Mesendoderm (in vitro differentiated cells): ENCODE data around the gene ADGRF3.

Experiments
- DNase-seq: peaks from one replicate; pipeline ENCODE4 v3.0.0; 2013
- H2AK5ac ChIP-seq: 2 replicates; pipeline ENCODE4 v1.6.1; 2013; ENCODE audit warnings: low read length, inconsistent platforms
- H2BK120ac ChIP-seq: 2 replicates; pipeline ENCODE4 v1.6.1; 2013; ENCODE audit warnings: low read depth, mild to moderate bottlenecking, low read length, moderate library complexity, mixed read lengths
- H2BK15ac ChIP-seq: replicated peaks from 2 replicates; pipeline ENCODE4 v1.6.1; 2013; ENCODE audit warnings: low read depth, mild to moderate bottlenecking, moderate library complexity
- H2BK5ac ChIP-seq: 2 replicates; pipeline ENCODE4 v1.6.1; 2013; ENCODE audit warnings: low read length, inconsistent platforms
- H3K18ac ChIP-seq: 2 replicates; pipeline ENCODE4 v1.6.1; 2013; ENCODE audit warnings: mild to moderate bottlenecking, low read length, mixed read lengths
- H3K23ac ChIP-seq: one replicate; pipeline ENCODE4 v1.6.1; 2013; ENCODE audit warnings: low read length
- H3K27ac ChIP-seq: 2 replicates; pipeline ENCODE4 v1.5.1; 2013; ENCODE audit warnings: low read depth, mild to moderate bottlenecking, inconsistent platforms, low read length, moderate library complexity
- H3K27me3 ChIP-seq: 2 replicates; pipeline ENCODE4 v1.6.1; 2013; ENCODE audit warnings: low read length, control low read depth, mild to moderate bottlenecking, inconsistent platforms; ENCODE audit not compliant: insufficient read depth, poor library complexity
- H3K36me3 ChIP-seq: 2 replicates; pipeline ENCODE4 v1.6.1; 2013; ENCODE audit warnings: low read length, inconsistent platforms; ENCODE audit not compliant: control insufficient read depth, insufficient read depth
- H3K4ac ChIP-seq: one replicate; pipeline ENCODE4 v1.6.1; 2013; ENCODE audit warnings: low read depth, mild to moderate bottlenecking, low read length, moderate library complexity
- H3K4me1 ChIP-seq: 2 replicates; pipeline ENCODE4 v1.6.1; 2013; ENCODE audit warnings: low read depth, low read length, inconsistent platforms; ENCODE audit not compliant: control insufficient read depth
- H3K4me2 ChIP-seq: 2 replicates; pipeline ENCODE4 v1.6.1; 2013; ENCODE audit warnings: low read length
- H3K4me3 ChIP-seq: 2 replicates; pipeline ENCODE4 v1.5.1; 2013; ENCODE audit warnings: mild to moderate bottlenecking, low read length
- H3K56ac ChIP-seq: one replicate; pipeline ENCODE4 v1.6.1; 2013; ENCODE audit warnings: low read length
- H3K79me1 ChIP-seq: 2 replicates; pipeline ENCODE4 v1.6.1; 2013; ENCODE audit warnings: low read length, inconsistent platforms
- H3K79me2 ChIP-seq: 2 replicates; pipeline ENCODE4 v1.6.1; 2013; ENCODE audit warnings: mild to moderate bottlenecking, low read length; ENCODE audit not compliant: control insufficient read depth, insufficient read depth
- H3K9ac ChIP-seq: 2 replicates; pipeline ENCODE4 v1.6.1; 2013; ENCODE audit warnings: low read length, inconsistent platforms
- H4K5ac ChIP-seq: one replicate; pipeline ENCODE4 v1.6.1; 2013; ENCODE audit warnings: low read length
- H4K8ac ChIP-seq: one replicate; pipeline ENCODE4 v1.6.1; 2013; ENCODE audit warnings: low read depth, mild to moderate bottlenecking, control low read depth, low read length, moderate library complexity
- whole genome bisulfite sequencing: extraction: QIAGEN DNeasy Blood & Tissue Kit; methylation state at CpG from one replicate; pipeline ENCODE4 v1.1.7; 2013; ENCODE audit warnings: low lambda C conversion rate, missing lambda C conversion rate; ENCODE audit not compliant: insufficient coverage; ENCODE audit errors: extremely low coverage; 5-methylcytosine and 5-hydroxymethylcytosine counted together

Gene ADGRF3

DNA sequence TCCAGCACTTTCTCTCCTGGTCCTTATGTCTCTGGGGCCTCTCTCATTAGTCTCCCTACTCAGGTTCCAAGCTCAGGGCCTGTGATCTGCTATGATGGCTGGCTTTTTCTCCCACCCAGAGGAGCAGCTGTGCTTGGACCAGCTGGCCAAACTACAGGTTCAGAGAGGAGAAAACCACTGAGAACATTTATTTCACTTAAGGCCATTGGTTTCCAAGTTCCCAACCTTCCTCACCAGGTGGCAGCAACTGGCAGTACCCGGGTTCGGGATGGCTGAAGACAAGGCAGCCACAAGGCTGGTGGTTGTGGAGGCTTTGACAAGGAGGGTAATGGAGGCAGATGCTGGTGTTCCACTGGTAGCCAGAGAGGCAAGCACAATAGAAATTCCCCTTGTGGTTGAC, 30.5 kb downstream of the ADGRF3 start:
- Histone ChIP-seq H3K4me2 (no peak overlapping the region), H3K23ac (no peak overlapping the region), H2AK5ac (no peak overlapping the region), H4K8ac (no peak overlapping the region), H3K18ac (no peak overlapping the region), H3K79me1 (no peaks in the 10 kb centered on the region), H3K79me2 (no peaks in the 10 kb centered on the region), H3K56ac (no peak overlapping the region), H3K9ac (no peak overlapping the region), H3K27ac (no peak overlapping the region), H3K4me3 (no peak overlapping the region), H3K36me3 (no peaks in the 10 kb centered on the region), H3K4me1 (no peaks in the 10 kb centered on the region), H4K5ac (no peak overlapping the region), H3K4ac (no peak overlapping the region), H2BK15ac (no peak overlapping the region), H3K27me3 (no peaks in the 10 kb centered on the region), H2BK5ac (no peak overlapping the region), H2BK120ac (no peak overlapping the region)
- no CpG with 5 or more reads among the region's 2 CpGs for WGBS
- DNase-seq, result peak; percentile 39

DNA sequence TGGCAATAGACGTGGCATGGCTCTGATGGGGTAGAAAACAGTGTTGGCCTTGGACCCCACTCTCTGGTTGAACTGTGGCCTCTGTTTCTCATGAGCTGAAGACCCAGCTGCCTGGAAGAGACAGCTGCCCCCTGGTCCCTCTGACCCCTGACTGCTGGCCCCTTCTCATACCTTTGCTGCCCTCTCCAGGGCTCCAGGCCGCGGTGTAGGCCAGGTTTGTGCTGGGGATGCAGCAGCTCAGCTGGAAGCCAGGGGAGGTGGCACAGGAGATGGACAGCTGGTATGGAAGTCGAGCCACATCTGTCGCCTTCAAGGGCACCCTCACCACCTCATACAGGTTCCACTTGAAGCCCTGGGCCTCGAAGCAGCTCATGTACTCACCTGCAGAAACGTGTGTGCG, 32.3 kb downstream of the ADGRF3 start:
- WGBS, result no CpG with 5 or more reads among the region's 8 CpGs
- Histone ChIP-seq H3K18ac (no peak overlapping the region), H3K4me3 (no peak overlapping the region), H3K79me2 (no peaks in the 10 kb centered on the region), H3K27me3 (no peaks in the 10 kb centered on the region), H3K23ac (no peak overlapping the region), H3K9ac (no peak overlapping the region), H2AK5ac (no peak overlapping the region), H3K4me2 (no peak overlapping the region), H2BK5ac (no peak overlapping the region), H3K27ac (no peak overlapping the region), H3K56ac (no peak overlapping the region), H2BK120ac (no peak overlapping the region), H4K5ac (no peak overlapping the region), H3K4me1 (no peaks in the 10 kb centered on the region), H4K8ac (no peak overlapping the region), H2BK15ac (no peak overlapping the region), H3K36me3 (no peaks in the 10 kb centered on the region), H3K79me1 (no peaks in the 10 kb centered on the region), H3K4ac (no peak overlapping the region)
- peak; percentile 47 for DNase-seq

DNA sequence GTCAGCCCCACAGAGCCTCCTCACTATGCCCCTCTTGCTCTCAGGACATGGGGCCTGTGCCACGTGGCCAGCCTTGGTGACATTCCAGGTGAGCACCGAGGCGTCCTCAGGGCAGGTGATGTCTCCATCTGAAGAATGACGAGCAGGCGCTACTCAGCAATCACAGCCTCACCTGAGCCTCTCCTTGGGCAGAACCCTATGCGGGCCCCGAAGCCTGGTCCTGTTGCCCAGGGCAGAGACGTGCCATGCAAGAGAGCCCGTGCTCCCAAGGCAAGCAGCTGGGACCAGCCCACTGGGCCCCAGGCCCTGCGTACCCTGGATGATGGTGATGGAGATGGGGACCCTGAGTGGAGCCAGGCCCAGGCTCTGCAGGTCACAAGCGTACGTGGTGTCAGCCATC, 33.1 kb downstream of the ADGRF3 start:
- H3K79me2 ChIP-seq, result no peaks in the 10 kb centered on the region
- H3K4me1 ChIP-seq, result no peaks in the 10 kb centered on the region
- no peaks in the 10 kb centered on the region for H3K36me3 ChIP-seq
- H2BK120ac ChIP-seq, result no peak overlapping the region
- H3K27me3 ChIP-seq, result no peaks in the 10 kb centered on the region
- no peak overlapping the region for H3K4me2 ChIP-seq
- H3K18ac ChIP-seq, result no peak overlapping the region
- H3K4ac ChIP-seq, result no peak overlapping the region
- no peak for DNase-seq
- H3K9ac ChIP-seq, result no peak overlapping the region
- no peak overlapping the region for H2BK5ac ChIP-seq
- no peak overlapping the region for H3K56ac ChIP-seq
- no peaks in the 10 kb centered on the region for H3K79me1 ChIP-seq
- H2AK5ac ChIP-seq, result no peak overlapping the region
- no peak overlapping the region for H4K8ac ChIP-seq
- H3K27ac ChIP-seq, result no peak overlapping the region
- no peak overlapping the region for H3K23ac ChIP-seq
- no peak overlapping the region for H3K4me3 ChIP-seq
- no peak overlapping the region for H2BK15ac ChIP-seq
- no CpG with 5 or more reads among the region's 12 CpGs for WGBS
- no peak overlapping the region for H4K5ac ChIP-seq

DNA sequence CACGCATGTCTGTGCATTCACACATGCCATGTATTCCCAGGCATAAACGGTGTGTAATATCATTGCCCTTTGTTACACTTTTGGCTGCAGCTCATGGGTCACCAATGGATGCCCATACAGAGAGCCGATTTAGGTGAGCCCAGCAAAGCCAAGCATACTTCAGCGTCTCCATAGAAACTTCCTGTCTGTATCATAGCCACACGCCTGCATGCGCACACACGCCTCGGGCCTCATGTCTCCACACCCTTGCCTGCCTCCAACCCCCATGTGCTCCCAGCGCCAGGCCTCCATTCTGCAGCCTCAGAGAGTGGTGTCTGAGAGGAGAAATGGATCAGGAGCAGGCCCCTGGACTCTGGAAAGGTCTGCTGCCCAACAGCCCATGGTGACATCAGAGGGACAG, 34.1 kb downstream of the ADGRF3 start:
- Histone ChIP-seq H3K4me3 (no peak overlapping the region), H3K79me1 (no peaks in the 10 kb centered on the region), H3K27me3 (no peaks in the 10 kb centered on the region), H3K36me3 (no peaks in the 10 kb centered on the region), H4K5ac (no peak overlapping the region), H3K18ac (no peak overlapping the region), H2BK5ac (no peak overlapping the region), H3K56ac (no peak overlapping the region), H2AK5ac (no peak overlapping the region), H3K23ac (no peak overlapping the region), H3K79me2 (no peaks in the 10 kb centered on the region), H3K27ac (no peak overlapping the region), H4K8ac (no peak overlapping the region), H2BK120ac (no peak overlapping the region), H3K4me2 (no peak overlapping the region), H3K9ac (no peak overlapping the region), H3K4me1 (no peaks in the 10 kb centered on the region), H2BK15ac (no peak overlapping the region), H3K4ac (no peak overlapping the region)
- no CpG with 5 or more reads among the region's 9 CpGs for WGBS
- DNase-seq, result no peak

DNA sequence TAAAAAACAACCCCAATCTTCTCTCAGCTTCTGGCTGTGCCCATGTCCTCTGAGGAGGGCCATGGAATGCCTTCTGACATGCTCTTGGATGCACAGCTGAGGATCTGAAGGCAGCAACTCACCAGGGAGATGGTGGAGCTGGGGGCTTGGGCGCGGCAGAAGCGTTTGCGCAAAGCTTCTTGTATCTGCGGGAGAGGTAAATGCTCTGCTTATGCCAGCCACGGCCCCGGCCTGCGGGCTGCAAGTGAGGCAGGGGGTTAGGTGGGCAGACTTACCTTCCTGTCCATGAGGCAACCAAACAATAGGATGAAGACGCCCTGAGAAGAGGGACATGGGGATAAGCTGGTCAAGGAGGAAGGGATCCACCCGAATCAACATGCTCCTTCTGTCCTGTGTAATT, 36.7 kb downstream of the ADGRF3 start:
- Histone ChIP-seq H3K9ac (no peak overlapping the region), H3K4me1 (no peaks in the 10 kb centered on the region), H2AK5ac (no peak overlapping the region), H3K23ac (no peak overlapping the region), H3K36me3 (no peaks in the 10 kb centered on the region), H3K79me1 (no peaks in the 10 kb centered on the region), H3K4me2 (no peak overlapping the region), H2BK5ac (no peak overlapping the region), H3K79me2 (no peaks in the 10 kb centered on the region), H3K18ac (no peak overlapping the region), H3K4me3 (no peak overlapping the region), H4K5ac (no peak overlapping the region), H2BK15ac (no peak overlapping the region), H2BK120ac (no peak overlapping the region), H4K8ac (no peak overlapping the region), H3K27me3 (no peaks in the 10 kb centered on the region), H3K56ac (no peak overlapping the region), H3K4ac (no peak overlapping the region), H3K27ac (no peak overlapping the region)
- no CpG with 5 or more reads among the region's 10 CpGs for WGBS
- DNase-seq, result no peak

DNA sequence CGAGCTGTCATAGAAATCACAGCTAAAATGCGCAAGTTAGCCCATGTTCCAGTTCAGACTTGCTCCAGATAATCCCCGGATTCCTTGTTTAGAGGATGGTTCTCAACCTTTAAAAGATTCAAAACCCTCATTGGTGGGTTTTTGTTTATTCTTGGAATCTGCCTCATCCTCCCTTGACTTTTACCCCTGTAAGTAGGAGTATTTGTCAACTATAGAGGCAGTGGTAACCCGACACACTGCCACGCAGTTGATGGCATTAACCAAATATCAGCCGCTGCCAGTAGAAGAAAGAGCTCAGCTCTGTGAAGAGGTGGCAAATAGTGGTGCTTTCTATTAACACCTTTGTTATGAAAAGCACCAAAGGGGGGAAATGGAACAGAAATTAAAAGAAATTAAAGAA, 41.0 kb downstream of the ADGRF3 start:
- H3K36me3 ChIP-seq, result no peaks in the 10 kb centered on the region
- H3K4me2 ChIP-seq, result no peak overlapping the region
- H3K4ac ChIP-seq, result no peak overlapping the region
- H3K4me1 ChIP-seq, result no peaks in the 10 kb centered on the region
- no peak for DNase-seq
- no peaks in the 10 kb centered on the region for H3K79me2 ChIP-seq
- H3K18ac ChIP-seq, result no peak overlapping the region
- H3K27me3 ChIP-seq, result no peaks in the 10 kb centered on the region
- H4K8ac ChIP-seq, result no peak overlapping the region
- H2AK5ac ChIP-seq, result no peak overlapping the region
- no peak overlapping the region for H4K5ac ChIP-seq
- no peak overlapping the region for H2BK15ac ChIP-seq
- H3K27ac ChIP-seq, result no peak overlapping the region
- no peak overlapping the region for H3K4me3 ChIP-seq
- no peak overlapping the region for H2BK120ac ChIP-seq
- H3K9ac ChIP-seq, result no peak overlapping the region
- H3K79me1 ChIP-seq, result no peaks in the 10 kb centered on the region
- WGBS, result no CpG with 5 or more reads among the region's 6 CpGs
- H3K56ac ChIP-seq, result no peak overlapping the region
- H2BK5ac ChIP-seq, result no peak overlapping the region
- H3K23ac ChIP-seq, result no peak overlapping the region
